Measurements from ENCODE around the gene TUNAR.
A peak's percentile ranks its signal among the peaks of the same experiment; 100 is the strongest.
"Not testable (repeated sequence)": the region's sequence is repeated elsewhere in the genome, so short reads cannot be mapped to it uniquely, and the experiment has no call there.

Gene TUNAR

DNA sequence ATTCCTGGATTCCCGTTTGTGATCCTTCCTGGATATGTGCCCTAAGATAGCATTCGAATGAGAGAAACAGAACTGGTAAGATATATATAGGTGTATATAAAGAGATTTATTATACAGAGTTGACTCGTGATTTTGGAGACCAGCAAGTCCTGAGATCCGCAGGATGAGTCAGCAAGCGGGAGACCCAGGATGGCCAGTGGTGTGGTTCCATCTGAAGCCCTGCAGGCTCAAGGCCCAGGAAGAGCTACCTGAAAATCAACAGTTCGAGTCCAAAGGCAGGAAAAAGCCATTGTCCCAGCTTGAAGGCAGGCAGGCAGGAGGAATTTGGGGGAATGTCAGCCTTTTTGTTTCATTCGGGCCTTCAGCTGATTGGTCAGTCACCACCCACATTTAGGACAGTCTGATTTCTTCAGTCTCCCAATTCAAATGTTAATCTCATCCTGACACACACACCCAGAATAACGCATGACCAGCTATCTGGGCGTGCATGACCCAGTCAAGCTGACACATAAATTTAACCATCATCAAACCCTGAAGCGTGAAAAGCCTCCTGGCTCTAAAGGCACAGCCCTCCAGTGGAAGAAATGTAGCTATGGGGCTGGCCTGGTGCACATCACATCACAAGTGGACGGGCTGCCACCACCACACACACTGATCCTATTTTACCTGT lies 44.3 kb downstream of the TUNAR start:
- DNase-seq = no peak

DNA sequence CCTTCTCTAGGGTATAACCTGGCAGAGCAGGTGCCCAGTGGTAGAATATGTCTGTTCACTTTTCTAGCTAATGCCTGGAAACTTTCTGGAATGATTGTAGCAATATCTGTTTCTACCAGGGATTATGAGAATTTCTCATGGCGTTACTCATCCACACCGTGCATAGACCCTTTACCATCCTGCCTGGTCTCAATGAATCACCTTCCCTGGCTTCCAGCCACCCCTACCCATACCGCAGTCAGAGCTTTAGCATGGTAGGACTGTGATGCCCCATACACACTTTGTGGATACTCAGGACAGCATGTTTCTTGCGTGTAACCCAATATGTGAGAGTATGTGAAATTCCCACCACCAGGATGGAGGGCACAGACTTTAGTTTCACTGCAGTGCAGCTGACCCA lies 45.4 kb downstream of the TUNAR start:
- DNase-seq = no peak

DNA sequence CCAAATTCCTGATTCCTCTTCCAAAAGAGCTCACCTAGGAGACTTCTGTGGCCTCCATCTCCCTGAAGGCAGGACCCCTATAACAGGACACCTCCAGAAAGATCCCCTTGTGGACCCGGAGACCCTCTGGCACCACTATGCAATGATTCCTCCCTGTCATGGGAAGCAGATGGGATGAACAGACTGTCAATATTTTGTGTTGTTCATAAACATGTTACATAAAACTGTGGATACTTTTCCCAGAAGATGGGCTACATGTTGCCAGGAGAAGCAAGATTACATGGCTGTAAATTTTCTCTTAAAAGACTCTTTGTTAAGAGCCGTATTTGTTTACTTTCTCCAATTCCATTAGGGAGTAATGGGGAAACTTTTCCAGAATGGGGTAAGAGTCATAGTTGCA lies 52.1 kb downstream of the TUNAR start:
- DNase-seq = no peak

DNA sequence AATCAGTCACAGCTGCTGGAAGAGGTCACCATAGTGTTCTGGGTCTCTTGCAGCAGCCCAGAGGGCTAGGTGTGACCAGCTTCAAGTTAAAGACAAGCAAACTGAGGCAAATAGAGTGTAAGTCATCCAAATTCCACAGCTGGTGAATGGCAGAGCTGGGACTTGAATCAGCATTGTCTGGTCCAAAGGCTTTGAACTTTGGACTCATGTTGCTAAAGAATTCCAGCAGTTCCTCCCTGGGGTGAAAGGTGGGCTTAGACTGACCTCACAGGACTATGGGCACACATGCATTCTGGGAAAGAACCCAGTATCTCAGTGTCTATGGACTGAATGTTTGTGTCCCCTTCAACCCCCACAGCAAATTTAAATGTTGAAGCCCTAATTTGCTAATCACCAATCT lies 54.8 kb downstream of the TUNAR start:
- no peak for DNase-seq

DNA sequence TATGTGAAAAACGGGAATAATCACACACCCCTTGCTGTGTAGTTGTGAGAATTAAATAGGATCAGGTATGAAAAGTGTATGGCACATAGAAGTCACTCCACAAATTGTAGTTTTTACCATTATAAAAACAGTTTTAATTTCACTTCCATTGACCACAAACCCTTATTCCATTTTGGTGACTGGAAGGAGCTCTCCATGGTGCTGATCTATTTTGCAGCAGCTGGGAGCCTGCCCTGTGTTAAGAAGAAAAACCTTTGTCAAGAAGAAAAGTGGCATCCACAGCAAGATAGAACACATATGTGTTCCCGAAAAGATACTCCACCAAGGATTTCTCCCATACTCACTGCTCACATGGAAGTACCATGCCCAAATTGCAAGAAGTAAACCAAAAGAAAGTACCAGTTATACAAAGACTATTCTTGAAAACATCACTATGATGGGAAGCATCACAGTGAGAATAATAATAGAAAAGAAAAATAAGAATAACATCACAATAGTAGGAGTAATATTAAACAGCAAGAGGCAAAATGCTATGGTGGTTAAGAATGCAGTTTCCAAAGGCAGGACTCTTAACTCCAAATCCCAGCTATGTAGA lies 58.7 kb downstream of the TUNAR start:
- peak in 2 of 3 donors; percentile 15 to 22 for DNase-seq

DNA sequence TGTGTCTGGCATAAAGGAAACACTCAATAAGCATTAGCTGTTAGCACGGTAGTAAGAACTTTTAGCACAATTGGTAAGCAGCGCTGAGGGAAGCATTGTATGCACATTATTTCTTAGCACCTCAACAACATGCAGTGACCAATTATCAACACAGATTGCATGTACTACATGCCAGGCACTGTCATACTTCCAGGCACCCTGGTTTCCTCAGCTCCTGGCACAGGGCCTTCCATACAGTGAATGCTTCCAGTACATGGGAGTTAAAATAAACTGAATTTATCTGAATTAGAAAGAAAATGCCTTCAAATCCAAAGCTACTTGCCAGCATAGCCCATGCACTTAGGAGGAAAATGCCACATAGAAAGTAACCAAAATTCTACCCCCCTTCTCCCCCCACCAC lies 59.4 kb downstream of the TUNAR start:
- no peak for DNase-seq

DNA sequence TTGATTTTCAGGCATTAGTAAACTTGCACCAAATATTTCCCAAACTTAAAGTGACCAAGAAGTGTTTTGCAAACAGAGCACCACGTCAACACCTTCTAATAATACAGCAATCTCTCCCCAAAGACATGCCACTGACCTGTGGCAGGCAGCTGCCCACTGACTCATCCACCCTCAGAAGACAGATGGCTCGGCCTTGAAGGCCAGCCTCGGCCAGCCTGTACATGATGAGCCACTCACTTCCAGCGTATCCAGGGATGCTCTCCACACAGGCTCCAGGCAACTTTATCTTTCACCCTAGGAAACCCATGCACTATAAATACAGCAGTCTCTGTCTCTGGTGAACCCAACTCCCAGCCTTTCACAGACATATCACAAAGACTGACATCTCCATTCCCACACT lies 62.7 kb downstream of the TUNAR start:
- no peak for DNase-seq

DNA sequence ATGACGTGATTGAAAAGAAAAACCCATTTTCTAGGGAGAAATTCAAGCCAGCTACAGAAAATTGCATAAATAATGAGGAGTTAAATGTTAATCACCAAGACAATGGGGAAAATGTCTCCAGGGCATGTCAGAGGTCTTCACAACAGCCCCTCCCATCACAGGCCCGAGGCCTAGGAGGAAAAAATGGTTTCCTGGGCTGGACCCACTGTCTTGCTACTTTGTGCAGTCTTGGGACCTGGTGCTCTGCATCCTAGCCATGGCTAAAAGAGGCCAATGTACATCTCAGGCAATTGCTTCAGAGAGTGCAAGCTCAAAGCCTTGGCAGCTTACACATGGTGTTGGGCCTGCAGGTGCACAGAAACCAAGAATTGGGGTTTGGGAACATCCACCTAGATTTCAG lies 65.3 kb downstream of the TUNAR start:
- no peak for DNase-seq

DNA sequence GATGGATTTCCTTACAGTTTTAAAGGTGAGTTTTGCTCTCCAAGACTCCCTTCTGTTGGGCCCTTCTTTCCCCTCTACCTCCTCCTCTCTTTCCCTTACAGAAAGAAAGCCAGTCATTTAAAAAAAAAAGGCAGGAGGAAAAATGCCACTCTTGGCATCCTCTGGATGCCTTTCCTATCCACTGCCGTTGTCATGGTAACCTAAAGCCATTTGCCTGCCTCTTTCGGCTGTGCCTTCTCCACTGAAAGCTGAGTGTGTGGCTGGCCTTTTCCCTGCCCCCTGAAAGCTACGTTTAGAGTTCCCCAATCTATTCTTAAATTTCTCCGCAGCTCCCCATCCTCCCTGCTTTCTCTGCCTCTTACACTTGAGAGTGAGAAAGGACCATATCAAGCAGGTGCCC lies 67.1 kb downstream of the TUNAR start:
- no peak for DNase-seq

DNA sequence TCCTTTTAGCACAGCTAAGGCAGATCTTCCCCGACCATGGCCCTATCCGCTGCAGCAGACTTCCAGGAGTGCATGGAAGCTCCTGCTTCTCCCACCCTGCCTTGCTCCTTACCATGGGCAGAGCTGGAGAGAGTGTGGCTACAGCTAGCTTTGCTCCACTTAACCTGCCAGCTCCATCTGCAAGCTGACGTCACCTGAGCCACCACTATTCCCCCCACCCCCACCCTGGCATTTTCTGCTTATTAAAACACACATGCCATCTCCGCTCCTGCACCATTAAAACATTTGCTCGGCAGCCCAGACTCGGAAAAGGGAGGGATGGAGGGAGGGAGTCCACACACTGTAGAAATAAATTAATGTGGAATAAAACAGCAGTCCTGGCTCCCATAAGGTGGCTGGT lies 67.8 kb downstream of the TUNAR start:
- no peak for DNase-seq

DNA sequence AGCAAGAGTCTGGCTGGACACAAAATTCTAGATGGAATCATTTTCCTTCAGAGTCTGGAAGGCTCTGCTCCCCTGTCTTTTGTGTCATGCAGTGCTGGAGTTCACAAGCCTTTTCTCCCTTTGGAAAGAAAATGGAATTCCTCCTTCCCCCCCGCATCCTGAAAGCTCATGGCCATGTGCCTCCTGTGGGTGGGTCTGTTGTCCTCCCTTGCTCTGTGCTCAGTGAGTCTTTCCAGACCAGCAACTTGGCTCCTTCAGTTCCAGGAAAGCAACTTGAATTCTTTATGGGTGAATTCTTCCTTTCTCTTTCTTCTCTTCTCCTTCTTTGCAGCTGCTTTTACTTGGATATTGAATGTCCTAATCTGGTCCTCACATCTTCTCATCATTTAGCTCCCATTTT lies 70.2 kb downstream of the TUNAR start:
- DNase-seq = no peak

DNA sequence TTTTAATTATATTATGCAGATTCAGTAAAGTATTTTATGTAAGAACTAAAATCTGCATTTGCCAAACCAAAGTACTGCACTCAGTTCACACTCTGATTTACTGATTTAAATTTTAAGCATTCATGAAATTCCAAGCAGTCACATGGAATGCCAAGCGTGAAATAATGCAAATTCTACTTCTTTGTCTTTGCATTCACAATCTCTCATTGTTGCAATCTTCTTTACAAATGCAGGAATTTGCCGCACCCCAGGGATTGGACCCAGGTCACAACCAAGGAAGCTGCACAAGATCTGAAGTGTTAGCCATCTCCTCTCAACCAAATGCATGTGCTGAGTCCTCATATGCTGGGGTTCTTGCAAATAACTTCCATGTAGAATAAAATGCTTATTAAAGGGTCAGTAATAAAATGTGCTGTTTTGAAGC lies 71.9 kb downstream of the TUNAR start:
- no peak for DNase-seq

DNA sequence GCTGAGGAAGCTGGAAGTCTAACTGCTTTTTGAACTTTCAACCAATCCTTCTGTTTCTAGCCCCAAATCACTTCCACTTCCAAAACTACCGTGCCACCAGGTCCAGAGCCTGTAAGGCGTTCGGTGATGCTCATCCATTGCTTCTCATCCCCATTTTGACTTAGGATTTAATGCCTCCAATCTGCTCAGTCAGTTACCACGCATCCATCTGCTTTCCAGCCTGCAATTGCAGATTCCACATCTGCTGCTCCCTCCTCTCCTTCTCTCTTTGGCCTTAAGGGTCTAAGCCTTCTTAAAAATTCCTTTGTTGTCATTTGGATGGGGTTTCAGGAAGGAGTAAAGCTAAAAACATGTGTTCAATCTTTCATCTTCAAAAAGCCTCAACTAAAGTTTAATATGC lies 74.7 kb downstream of the TUNAR start:
- no peak for DNase-seq

DNA sequence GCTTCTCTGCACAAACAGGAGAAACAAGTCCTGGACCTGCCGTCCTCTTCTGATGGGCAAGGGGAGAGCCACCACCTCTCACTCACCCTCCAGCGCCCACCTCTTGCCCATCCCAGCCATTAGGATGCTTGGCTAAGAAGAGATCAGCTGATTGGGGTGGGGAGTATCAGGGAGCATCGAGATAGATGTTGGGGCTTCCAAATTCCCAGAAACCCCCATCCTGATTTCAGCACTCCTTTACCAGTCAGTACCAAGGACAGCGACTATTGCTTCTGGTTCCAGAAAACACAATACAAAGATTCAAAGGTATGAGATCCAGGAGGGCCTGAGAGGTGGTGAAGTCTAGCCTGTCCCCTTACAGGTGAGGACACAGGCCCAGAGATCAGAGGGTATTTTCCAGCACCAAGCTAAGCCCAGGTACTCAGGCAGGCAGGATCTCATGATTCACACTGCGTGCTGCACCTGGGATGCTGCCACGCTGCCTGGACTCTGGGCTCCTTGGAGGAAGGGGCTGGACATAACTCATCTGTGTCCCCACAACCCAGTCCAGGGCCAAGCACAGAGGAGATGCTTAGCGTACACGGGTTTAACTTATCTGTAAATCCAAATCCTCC lies 76.6 kb downstream of the TUNAR start:
- peak in 1 of 3 donors; percentile 3 for DNase-seq

DNA sequence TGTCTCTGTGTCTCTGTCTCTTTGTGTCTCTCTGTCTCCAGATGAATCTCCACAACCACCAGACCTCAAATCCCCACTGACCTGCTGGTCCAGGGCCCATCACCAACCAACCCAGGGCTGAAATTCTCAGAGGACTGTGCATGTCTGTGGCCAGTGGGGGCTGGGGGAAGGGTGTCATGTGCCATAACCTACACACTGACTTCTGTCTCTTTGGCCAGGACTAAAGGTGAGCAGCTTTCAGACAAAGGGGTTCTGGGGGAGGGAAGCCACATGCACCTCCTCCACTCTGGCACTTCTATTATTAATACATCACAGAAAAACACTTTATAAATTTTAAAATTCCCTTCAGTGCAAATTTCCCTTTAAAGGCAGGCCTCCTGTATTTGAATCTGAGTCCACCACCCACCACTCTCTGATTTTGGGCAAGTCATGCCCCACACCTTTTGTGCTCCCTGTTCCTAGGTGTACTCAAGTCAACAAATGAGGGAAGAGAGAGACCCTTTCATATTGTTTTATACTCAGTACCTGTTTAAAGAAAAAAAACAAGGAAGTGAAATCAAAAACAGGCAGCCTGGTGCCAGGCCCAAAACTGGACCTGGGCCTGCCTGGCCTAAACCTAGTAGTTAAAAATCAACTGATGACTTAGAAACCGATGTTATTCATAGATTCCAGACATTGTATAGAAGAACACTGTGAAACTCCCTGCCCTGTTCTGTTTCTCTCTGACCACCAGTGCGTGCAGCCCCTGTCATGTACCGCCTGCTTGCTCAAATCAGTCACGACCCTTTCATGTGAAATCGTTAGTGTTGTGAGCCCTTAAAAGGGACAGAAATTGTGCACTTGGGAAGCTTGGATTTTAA lies 80.2 kb downstream of the TUNAR start:
- DNase-seq = no peak

DNA sequence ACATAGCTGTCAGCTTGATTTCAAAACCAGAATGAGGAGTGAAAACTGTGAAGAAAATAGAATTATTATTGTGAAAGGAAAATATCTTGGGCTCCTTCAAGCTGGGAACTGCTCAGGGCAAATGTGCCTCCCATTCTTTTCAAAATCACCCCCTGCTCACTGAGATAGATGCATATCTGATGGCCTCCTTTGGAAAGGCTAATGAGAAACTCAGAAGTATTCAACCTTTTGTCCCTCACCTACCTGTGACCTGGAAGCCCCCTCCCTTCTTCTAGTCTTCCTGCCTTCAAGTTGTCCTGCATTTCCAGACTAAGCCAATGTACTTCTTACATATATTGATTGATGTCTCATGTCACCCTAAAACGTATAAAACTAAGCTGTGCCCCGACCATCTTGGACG lies 81.5 kb downstream of the TUNAR start:
- DNase-seq = no peak

DNA sequence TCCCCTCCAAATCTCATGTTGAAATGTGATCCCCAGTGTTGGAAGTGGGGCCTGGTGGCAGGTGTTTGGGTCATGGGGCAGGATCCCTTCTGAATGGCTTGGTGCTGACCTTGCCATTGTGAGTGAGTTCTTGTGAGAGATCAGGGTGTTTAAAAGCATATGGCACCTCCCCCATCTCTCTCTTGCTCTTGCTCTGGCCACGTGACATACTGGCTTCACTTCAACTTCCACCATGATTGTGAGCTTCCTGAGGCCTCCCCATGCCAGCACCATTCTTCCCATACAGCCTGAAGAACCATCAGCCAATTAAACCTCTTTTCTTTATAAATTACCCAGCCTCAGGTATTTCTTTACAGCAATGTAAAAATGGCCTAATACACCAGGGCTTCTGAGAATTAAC lies 82.7 kb downstream of the TUNAR start:
- no peak for DNase-seq

DNA sequence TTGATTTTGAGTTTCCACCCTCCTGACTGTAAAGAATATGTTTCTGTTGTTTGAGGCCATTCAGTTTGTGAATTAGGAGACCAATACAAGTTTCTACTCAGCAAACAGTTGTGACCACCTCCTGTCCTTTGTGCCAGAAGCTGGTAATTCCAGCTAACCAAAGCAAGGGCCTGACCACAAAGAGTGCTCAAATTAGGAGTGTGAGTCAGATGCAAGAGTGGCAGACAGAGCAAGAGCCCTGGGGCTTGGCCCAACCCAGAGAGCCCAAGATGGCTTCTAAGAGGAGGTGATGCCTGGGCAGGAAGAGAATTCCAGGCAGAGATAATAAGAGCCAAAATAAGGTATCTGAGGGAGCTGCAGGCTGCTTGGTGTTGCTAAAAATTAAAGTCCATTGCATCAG lies 84.8 kb downstream of the TUNAR start:
- DNase-seq = no peak

DNA sequence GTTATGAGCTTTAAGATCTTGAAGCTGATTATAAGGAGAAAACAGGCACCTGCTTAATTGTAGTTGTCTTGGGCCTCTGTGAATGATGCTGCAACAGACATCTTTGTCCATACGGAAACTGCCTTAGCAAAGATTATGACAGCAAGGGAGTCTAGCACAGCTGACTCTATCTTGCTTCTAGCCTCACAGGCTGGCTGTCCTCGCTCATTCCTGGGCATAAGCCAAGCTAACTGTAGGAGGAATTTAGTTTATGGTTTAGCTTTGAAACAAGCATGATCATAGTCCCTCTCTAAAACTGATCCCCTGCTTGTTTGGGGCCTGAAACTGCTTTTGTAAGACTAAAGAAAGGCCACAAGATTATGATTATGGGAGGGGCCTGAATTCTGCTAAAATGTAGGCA lies 88.3 kb downstream of the TUNAR start:
- DNase-seq = no peak

DNA sequence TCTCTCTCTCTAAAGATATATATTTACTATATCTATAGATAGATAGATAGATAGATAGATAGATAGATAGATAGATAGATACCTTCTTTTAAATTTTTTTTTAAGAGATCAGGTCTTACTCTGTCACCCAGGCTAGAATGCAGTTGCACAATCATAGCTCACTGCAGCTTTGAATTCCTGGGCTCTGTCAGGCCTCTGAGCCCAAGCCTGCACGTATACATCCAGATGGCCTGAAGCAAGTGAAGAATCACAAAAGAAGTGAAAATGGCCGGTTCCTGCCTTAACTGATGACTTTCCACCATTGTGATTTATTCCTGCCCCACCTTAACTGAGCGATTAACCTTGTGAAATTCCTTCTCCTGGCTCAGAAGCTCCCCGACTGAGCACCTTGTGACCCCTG lies 91.4 kb downstream of the TUNAR start:
- DNase-seq = not testable (repeated sequence)
